ENCODE measurements around the gene MGA. TPM values are rescaled to one million over a fixed set of nuclear protein-coding genes. Genes with fewer than 3 reads are reported as not detected.
A peak's percentile ranks its signal among the peaks of the same experiment; 100 is the strongest.

The MGA gene
- total RNA-seq, 2 donors from 2014 or later, result 28.8 to 45.5 TPM

DNA sequence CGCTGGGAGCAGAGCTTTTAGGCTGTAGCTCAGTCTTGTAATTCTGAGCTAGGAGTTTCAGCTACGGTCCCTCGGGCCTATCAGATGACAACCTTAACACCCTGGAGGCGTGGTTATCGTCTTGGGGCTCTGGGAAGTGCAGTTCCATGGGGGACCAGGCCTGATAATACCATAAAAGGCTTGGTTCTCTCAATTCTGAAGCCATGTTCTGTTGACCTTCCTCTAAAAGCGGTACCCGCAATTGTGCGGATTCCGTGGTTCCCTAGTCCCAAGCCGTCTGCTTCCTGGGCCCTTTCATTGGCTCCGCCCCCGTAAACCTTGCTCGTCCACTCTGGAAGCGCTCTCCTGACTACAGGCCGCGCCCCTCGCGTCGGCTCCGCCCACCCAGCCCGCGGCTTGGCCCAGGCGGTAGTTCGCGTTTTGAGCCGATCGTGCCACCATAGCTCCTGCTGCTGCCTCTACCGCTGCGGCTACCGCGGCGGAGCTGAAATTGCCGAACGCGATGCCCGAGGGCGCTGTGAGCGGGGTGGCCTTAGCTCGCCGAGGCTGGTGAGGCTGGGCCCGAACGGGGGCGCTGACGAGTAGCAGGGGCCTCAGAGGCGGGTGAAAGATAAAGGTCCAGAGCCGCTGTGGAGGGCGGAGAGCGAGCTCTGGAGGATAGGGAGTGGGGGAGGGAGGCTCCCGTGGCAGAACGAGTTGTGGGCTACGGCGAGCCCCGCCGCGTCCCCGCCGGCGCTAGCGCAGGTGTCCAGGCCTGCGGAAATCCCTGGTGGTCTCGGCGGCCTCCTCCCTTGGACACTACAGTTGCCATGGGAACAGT lies 114.1 kb downstream of the MGA start, which contains the start of gene MAPKBP1:
Gene MAPKBP1 (plus strand): TSS at position 423 of the 820 bp plus-strand sequence. CDS start 792 bp downstream, outside the sequence.
- ATAC-seq, result peak; percentile 97
- Histone ChIP-seq H3K36me3 (replicated peaks in 1 of 2; ENCODE audit: insufficient read depth in 1 of 2, low read depth in 2 of 2) (no peaks in the 10 kb centered on the region), H3K9me3 (no peaks in the 10 kb centered on the region), H3K4me1 (peaks cover 37% of the 10 kb centered on the region), H3K4me3 (peak within 1 kb of the TSS; percentile 24 to 83), H3K27me3 (no peaks in the 10 kb centered on the region), H3K27ac (peak within 1 kb of the TSS; percentile 69 to 91 (median 82))
- DNase-seq, result peak; percentile 97 to 99 (median 98)
- TF ChIP-seq, protein P1, sequence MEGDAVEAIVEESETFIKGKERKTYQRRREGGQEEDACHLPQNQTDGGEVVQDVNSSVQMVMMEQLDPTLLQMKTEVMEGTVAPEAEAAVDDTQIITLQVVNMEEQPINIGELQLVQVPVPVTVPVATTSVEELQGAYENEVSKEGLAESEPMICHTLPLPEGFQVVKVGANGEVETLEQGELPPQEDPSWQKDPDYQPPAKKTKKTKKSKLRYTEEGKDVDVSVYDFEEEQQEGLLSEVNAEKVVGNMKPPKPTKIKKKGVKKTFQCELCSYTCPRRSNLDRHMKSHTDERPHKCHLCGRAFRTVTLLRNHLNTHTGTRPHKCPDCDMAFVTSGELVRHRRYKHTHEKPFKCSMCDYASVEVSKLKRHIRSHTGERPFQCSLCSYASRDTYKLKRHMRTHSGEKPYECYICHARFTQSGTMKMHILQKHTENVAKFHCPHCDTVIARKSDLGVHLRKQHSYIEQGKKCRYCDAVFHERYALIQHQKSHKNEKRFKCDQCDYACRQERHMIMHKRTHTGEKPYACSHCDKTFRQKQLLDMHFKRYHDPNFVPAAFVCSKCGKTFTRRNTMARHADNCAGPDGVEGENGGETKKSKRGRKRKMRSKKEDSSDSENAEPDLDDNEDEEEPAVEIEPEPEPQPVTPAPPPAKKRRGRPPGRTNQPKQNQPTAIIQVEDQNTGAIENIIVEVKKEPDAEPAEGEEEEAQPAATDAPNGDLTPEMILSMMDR (IDR thresholded peaks at IDR 0.05), result peak; percentile 24 to 81 (median 71)
- TF ChIP-seq POLR2A (IDR thresholded peaks at IDR 0.05), result peak; percentile 20 to 68 (median 60)
- WGBS, 2 donors, result 0% methylated on average over 27 to 62 of the region's 62 CpGs
- intact Hi-C loops (cut with DNase I), result no loop called here

DNA sequence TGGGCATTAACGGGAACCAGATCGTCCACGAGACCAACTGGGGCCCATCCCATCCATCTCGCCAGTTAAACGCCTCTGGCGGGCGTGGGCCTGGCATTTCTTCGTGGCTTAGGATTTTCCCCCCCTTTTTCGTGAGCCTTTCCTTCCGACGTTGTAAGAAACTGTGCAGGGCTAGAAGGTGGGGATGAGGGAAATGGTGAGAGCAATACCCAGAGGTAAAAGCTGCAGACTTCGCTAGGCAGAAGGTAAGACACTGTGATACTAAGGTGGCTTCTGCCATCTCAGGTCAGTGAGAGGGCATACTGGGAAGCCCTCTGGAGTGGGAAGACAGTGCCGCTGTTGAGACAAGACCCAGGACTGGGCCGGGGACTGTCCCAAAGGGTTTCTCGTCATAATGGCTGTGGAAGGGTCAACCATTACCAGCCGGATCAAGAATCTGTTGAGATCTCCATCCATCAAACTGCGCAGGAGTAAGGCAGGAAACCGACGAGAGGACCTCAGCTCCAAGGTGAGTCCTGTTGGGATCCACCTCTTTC lies 114.7 kb downstream of the MGA start:
- H3K9me3 ChIP-seq, result no peaks in the 10 kb centered on the region
- peak; percentile 1 for ATAC-seq
- H3K27me3 ChIP-seq, result no peaks in the 10 kb centered on the region
- TF ChIP-seq, protein P1 (IDR thresholded peaks at IDR 0.05), result no peak
- TF ChIP-seq POLR2A (IDR thresholded peaks at IDR 0.05), result no peak
- WGBS, 2 donors, result 6 to 8% methylated on average over 16 to 19 of the region's 19 CpGs
- no peak for DNase-seq
- H3K27ac ChIP-seq, result peak overlapping the region; percentile 69 to 91 (median 82)
- peaks cover 37% of the 10 kb centered on the region for H3K4me1 ChIP-seq
- H3K36me3 ChIP-seq (replicated peaks in 1 of 2; ENCODE audit: insufficient read depth in 1 of 2, low read depth in 2 of 2), result no peaks in the 10 kb centered on the region
- intact Hi-C loops (cut with DNase I), result no loop called here
- peak overlapping the region; percentile 24 to 83 for H3K4me3 ChIP-seq

DNA sequence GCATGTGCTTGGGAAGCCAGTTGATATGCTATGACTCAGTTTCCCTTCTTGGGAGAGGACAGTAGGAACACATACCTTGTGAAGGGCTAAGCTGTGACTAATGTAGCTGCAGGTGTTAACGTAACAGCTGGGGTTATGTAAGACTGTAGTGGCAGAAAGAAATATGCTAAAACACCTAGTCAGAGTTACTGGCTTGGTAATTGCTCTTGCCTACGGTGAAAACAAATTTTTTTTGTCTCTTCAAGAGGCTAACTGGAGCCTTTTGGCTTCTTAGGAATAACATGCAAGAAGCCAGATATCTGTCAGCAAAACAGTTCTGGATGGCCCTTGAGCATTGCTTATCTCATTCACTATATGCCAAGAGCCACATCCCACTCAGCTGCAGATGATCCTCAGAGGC lies 115.4 kb downstream of the MGA start:
- 43 to 52% methylated on average over 2 of the region's 2 CpGs for WGBS, 2 donors
- H3K9me3 ChIP-seq, result no peaks in the 10 kb centered on the region
- H3K27ac ChIP-seq, result no peak overlapping the region
- TF ChIP-seq POLR2A (IDR thresholded peaks at IDR 0.05), result no peak
- TF ChIP-seq, protein P1 (IDR thresholded peaks at IDR 0.05), result no peak
- intact Hi-C loops (cut with DNase I), result no loop called here
- H3K4me3 ChIP-seq, result no peak overlapping the region
- no peaks in the 10 kb centered on the region for H3K27me3 ChIP-seq
- H3K36me3 ChIP-seq (replicated peaks in 1 of 2; ENCODE audit: insufficient read depth in 1 of 2, low read depth in 2 of 2), result no peaks in the 10 kb centered on the region
- ATAC-seq (no peak), DNase-seq (no peak)
- H3K4me1 ChIP-seq, result peaks cover 37% of the 10 kb centered on the region

- WGBS, 2 donors, result 93 to 100% methylated on average over 1 of the region's 1 CpG
- no peak overlapping the region for H3K4me3 ChIP-seq
These were observed 117.3 kb downstream of the MGA start for GRCh38 chr15:41777421-41777973.

More at GRCh38 chr15:41777421-41777973, 117.3 kb downstream of the MGA start:
- H3K4me1 ChIP-seq, result peaks cover 37% of the 10 kb centered on the region
- no peaks in the 10 kb centered on the region for H3K9me3 ChIP-seq
- no peak overlapping the region for H3K27ac ChIP-seq
- H3K27me3 ChIP-seq, result no peaks in the 10 kb centered on the region
- no peaks in the 10 kb centered on the region for H3K36me3 ChIP-seq (replicated peaks in 1 of 2; ENCODE audit: insufficient read depth in 1 of 2, low read depth in 2 of 2)
- ATAC-seq (no peak), DNase-seq (no peak)
- intact Hi-C loops (cut with DNase I), result no loop called here
- no peak for TF ChIP-seq POLR2A (IDR thresholded peaks at IDR 0.05)
- TF ChIP-seq, protein P1 (IDR thresholded peaks at IDR 0.05), result no peak
